Measurements from ENCODE around the gene ITGA8.

Gene ITGA8

DNA sequence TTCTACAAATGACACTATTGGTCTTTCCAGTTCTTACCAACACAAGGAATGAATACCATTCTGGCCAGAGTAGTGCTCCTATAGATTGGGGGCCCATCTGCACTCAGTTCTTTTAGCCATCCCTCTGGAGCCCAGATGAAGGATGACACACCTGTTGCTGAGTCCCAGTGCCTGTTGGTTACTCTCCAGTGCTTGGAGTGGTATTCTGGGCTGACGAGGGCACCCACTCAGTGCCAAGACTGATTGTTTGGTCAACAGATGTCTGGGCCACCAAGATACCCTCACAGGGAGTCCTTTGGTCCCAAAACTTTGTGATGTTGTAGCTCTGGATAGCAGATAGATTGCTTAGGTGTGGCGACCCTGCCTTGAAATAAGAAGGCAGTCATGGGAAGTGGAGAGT, 23.7 kb upstream of the ITGA8 start:
- no peak overlapping the region for H3K4me3 ChIP-seq (replicated peaks; ENCODE audit: low read depth, low read length)
- no peak for DNase-seq (ENCODE audit: extremely low read depth, low read depth)
- TF ChIP-seq, protein P1, sequence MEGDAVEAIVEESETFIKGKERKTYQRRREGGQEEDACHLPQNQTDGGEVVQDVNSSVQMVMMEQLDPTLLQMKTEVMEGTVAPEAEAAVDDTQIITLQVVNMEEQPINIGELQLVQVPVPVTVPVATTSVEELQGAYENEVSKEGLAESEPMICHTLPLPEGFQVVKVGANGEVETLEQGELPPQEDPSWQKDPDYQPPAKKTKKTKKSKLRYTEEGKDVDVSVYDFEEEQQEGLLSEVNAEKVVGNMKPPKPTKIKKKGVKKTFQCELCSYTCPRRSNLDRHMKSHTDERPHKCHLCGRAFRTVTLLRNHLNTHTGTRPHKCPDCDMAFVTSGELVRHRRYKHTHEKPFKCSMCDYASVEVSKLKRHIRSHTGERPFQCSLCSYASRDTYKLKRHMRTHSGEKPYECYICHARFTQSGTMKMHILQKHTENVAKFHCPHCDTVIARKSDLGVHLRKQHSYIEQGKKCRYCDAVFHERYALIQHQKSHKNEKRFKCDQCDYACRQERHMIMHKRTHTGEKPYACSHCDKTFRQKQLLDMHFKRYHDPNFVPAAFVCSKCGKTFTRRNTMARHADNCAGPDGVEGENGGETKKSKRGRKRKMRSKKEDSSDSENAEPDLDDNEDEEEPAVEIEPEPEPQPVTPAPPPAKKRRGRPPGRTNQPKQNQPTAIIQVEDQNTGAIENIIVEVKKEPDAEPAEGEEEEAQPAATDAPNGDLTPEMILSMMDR (IDR thresholded peaks at IDR 0.05; ENCODE audit: low read depth, low read length, missing control alignments), result no peak

DNA sequence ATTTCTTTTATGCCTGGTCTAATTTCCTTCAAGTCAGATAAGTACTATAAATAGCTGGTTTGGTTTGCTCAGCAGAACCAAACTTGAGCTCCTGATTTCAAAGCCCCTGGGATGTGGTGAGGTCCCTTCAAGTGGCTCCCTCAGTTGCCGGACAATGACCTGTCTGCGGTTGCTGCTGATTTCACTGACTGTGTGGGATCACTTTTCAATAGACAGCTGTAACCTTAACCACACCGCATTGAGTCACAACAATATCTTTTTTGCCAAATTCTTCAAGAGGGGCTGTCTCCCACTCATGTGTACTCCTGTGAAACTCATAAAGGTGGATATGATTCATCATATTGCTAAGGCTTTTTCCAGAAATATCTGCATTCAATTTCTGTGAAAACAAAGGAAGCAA, 23.1 kb upstream of the ITGA8 start:
- TF ChIP-seq, protein P1 (IDR thresholded peaks at IDR 0.05; ENCODE audit: low read depth, low read length, missing control alignments), result no peak
- no peak overlapping the region for H3K4me3 ChIP-seq (replicated peaks; ENCODE audit: low read depth, low read length)
- DNase-seq (ENCODE audit: extremely low read depth, low read depth), result no peak

DNA sequence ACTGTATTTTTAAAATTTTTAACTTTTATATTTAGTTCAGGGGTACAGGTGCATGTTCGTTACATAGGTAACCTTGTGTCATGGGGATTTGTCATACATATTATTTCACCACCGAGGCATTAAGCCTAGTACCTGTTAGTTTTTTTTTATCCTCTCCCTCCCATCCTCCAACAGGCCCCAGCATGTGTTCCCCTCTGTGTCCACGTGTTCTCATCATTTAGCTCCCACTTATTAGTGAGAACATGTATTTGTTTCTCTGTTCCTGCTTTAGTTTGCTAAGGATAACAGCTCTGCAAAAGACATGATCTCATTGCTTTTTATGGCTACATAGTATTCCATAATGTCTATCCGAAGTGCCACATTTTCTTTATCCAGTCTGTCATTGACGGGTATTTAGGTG, 22.4 kb upstream of the ITGA8 start:
- TF ChIP-seq, protein P1 (IDR thresholded peaks at IDR 0.05; ENCODE audit: low read depth, low read length, missing control alignments), result no peak
- no peak for DNase-seq (ENCODE audit: extremely low read depth, low read depth)

DNA sequence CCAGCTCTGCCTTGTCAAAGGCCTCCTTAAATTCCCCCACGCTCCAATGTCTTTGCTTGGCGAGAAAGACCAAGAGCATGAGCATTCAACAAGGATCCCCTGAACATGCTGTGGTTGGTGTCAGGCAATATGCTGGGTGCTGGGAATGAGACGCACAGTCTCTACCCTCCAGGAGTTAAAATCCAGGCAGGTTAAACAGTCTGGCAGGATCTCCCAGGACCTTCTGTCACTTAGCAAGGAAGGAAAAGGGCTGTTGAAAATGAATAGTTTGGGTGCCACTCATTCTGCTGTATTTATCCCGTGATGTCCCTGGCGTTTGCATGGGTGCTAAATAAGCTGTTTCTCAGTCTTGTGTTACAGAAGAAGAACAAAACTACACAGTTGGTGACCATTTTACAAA, 21.9 kb upstream of the ITGA8 start:
- no peak for DNase-seq (ENCODE audit: extremely low read depth, low read depth)
- no peak overlapping the region for H3K4me3 ChIP-seq (replicated peaks; ENCODE audit: low read depth, low read length)
- TF ChIP-seq, protein P1 (IDR thresholded peaks at IDR 0.05; ENCODE audit: low read depth, low read length, missing control alignments), result no peak

More for the DNA sequence above, 22.4 kb upstream of the ITGA8 start:
- H3K4me3 ChIP-seq (replicated peaks; ENCODE audit: low read depth, low read length), result no peak overlapping the region

DNA sequence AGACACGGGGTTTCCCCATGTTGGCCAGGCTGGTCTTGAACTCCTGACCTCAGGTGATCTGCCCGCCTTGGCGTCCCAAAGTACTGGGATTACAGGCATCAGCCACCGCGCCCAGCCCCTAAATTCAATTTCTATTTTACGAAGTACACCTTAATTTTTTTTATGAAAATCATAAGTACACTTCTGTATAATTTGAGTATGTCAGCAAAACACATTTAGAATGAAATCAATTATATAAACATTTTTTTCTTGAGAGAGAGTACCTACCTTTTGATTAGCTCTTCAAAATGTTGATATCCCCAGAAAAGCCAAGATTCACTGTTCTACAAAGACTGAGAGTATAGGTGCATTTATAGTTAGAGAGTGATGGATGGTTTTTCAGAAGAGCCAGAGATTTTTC, 20.5 kb upstream of the ITGA8 start:
- no peak overlapping the region for H3K4me3 ChIP-seq (replicated peaks; ENCODE audit: low read depth, low read length)
- TF ChIP-seq, protein P1 (IDR thresholded peaks at IDR 0.05; ENCODE audit: low read depth, low read length, missing control alignments), result no peak
- DNase-seq (ENCODE audit: extremely low read depth, low read depth), result no peak

DNA sequence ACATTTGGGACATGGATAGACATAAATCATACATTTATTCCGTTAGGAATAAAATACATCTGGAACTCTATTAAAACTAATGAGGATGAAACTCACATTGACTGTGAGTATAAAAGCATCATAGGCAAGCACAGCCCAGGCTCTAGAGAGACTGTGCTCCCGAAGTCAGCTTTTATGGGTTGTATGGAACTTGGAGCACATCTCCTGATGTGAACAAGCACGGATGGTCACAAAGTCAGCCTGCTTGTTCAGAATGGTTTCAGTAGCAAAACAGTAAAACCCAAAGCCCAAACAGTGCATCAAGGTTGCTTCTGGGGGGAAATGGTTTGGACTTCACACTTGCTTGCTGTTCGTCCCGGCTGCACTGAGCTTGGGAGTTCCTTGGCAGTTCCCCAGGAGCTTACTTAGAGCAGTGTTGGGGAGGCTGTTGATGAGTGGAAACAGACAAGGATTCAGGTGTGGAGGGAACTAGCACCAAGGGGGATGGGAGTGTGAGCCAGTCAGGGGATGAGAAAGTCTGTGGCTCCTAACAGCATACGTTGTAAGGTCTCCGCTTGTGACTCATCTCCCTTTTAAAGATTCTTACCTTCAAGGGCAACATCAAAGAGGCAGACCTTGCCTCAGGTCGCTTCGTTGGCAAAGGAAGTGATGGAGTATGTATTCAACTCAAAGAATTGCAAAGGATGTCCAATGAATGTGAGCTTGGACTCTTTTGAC, 19.7 kb upstream of the ITGA8 start:
- no peak for DNase-seq (ENCODE audit: extremely low read depth, low read depth)
- H3K4me3 ChIP-seq (replicated peaks; ENCODE audit: low read depth, low read length), result no peak overlapping the region
- TF ChIP-seq, protein P1 (IDR thresholded peaks at IDR 0.05; ENCODE audit: low read depth, low read length, missing control alignments), result no peak
